ENCODE measurements around the gene GABRB1. TPM values are rescaled to one million over a fixed set of nuclear protein-coding genes. Genes with fewer than 3 reads are reported as not detected.

GABRB1 gene
- total and polyA plus RNA-seq, 2 donors (not counting 3 experiments of a cell fraction or from before 2014, with no cell fraction given) = not detected

- Histone ChIP-seq H3K4me3 (replicated peaks in 1 of 3; ENCODE audit: insufficient read depth in 1 of 3, low read depth in 1 of 3, low read length in 3 of 3) (no peak overlapping the region), H3K36me3 (ENCODE audit: control insufficient read depth in 2 of 2, extremely low read depth in 1 of 2, insufficient read depth in 2 of 2, low read length in 2 of 2) (no peaks in the 10 kb centered on the region), H3K27me3 (ENCODE audit: control insufficient read depth in 2 of 2, insufficient read depth in 2 of 2, low read length in 2 of 2) (no peaks in the 10 kb centered on the region), H3K27ac (ENCODE audit: insufficient read depth, low read depth, low read length) (no peak overlapping the region), H4K20me1 (replicated peaks; ENCODE audit: control insufficient read depth, extremely low read depth, insufficient read depth, low read length) (no peaks in the 10 kb centered on the region), H3K79me2 (ENCODE audit: control insufficient read depth, insufficient read depth, low read length) (no peaks in the 10 kb centered on the region), H3K9me1 (replicated peaks; ENCODE audit: control insufficient read depth, extremely low read depth, insufficient read depth, low read length) (no peaks in the 10 kb centered on the region), H3K4me2 (ENCODE audit: insufficient read depth, low read length) (no peak overlapping the region), H2AFZ (ENCODE audit: low read depth, low read length) (no peak overlapping the region), H3K4me1 (ENCODE audit: control insufficient read depth, extremely low read depth, insufficient read depth, low read length) (no peaks in the 10 kb centered on the region), H3K9me3 (replicated peaks; ENCODE audit: control insufficient read depth, insufficient read depth, low read length) (no peaks in the 10 kb centered on the region), H3K9ac (replicated peaks; ENCODE audit: extremely low read depth, insufficient read depth, low read length) (no peak overlapping the region)
- TF ChIP-seq GATA2 (IDR thresholded peaks at IDR 0.05; ENCODE audit: insufficient read depth, insufficient read length, low read depth, low read length) (no peak), JUN (IDR thresholded peaks at IDR 0.05; ENCODE audit: borderline replicate concordance, insufficient read depth, insufficient read length, low read depth) (no peak), POLR2A (IDR thresholded peaks at IDR 0.05; ENCODE audit: low read depth, low read length) (no peak), POLR2AphosphoS5 (IDR thresholded peaks at IDR 0.05; ENCODE audit: insufficient read depth, low read depth, low read length) (no peak), MAX (IDR thresholded peaks at IDR 0.05; ENCODE audit: insufficient read depth, insufficient read length) (no peak), MYC (IDR thresholded peaks at IDR 0.05; ENCODE audit: low read depth, low read length) (no peak), EZH2 (IDR thresholded peaks at IDR 0.05; ENCODE audit: borderline replicate concordance, low read depth, low read length, severe bottlenecking) (no peak), CTCF (IDR thresholded peaks at IDR 0.05; ENCODE audit: extremely low read depth in 1 of 2, insufficient read depth in 1 of 2, low read depth in 1 of 2, low read length in 2 of 2) (no peak), FOS (IDR thresholded peaks at IDR 0.05; ENCODE audit: borderline replicate concordance, insufficient read depth, low read length) (no peak)
- intact Hi-C loops (cut with micrococcal nuclease) = loop anchor here (10.0 kb wide), 1 partner anchor 548 kb away; no protein-coding TSS in a partner anchor
- dilution Hi-C loops (cut with MboI; ENCODE audit: extremely low pct_ligation_motif_present, low sequenced_read_pairs) = no loop called here
- FAIRE-seq (no peak), DNase-seq (ENCODE audit: low read depth, low spot score) (no peak)
- no TSS peak for BruUV-seq (replicated peaks)
- ChIA-PET CTCF (no interaction called here), POLR2A (no interaction called here)
Measured at GRCh38 chr4:47386561-47387235, 355.3 kb downstream of the GABRB1 start.

Measured in endothelial cell of umbilical vein (primary cell).